ENCODE measurements around the gene BCAT1.
"Not testable (repeated sequence)": the region's sequence is repeated elsewhere in the genome, so short reads cannot be mapped to it uniquely, and the experiment has no call there.

Gene BCAT1

DNA sequence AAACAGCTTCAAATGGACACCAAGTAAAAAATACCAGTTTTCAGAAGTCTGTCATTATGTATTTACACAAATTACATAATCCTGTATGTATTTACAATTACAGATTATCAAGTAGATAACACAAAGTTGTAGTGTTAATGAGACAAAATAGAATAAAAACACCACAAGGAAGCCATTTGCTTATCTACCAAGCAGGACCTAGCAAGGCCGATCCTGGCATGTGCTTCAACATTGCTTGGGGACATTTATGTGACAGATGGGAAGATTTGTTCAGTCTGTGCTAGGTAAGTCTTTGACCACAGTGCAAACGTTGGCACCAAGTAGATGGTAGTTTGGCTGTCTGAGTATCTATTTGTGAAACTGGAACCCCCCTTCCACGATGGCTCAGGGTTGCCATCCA lies 35.8 kb downstream of the BCAT1 start:
- FAIRE-seq (no peak), DNase-seq (ENCODE audit: insufficient read length, low spot score) (no peak)
- TF ChIP-seq CTCF (IDR thresholded peaks at IDR 0.05; ENCODE audit: insufficient read depth, missing control alignments): no peak

- no peak for TF ChIP-seq CTCF (IDR thresholded peaks at IDR 0.05; ENCODE audit: insufficient read depth, missing control alignments)
- FAIRE-seq: no peak
- DNase-seq (ENCODE audit: insufficient read length, low spot score): no peak
Measured at GRCh38 chr12:24911271-24911791, 37.6 kb downstream of the BCAT1 start.

DNA sequence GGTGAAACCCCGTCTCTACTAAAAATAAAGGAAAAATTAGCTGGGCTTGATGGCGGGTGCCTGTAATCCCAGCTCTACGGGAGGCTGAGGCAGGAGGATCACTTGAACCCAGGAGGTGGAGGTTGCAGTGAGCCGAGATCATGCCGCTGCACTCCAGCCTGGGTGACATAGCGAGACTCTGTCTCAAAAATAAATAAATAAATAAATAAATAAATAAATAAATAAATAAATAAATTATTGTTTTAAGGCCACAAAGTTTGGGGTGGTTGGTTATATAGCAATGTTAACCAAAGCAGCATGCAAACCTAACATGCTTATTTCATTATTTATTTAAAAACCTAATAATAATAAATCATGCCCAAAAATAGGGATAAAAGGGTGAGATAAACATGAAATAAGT lies 38.7 kb downstream of the BCAT1 start:
- not testable (repeated sequence) for DNase-seq (ENCODE audit: insufficient read length, low spot score); FAIRE-seq

DNA sequence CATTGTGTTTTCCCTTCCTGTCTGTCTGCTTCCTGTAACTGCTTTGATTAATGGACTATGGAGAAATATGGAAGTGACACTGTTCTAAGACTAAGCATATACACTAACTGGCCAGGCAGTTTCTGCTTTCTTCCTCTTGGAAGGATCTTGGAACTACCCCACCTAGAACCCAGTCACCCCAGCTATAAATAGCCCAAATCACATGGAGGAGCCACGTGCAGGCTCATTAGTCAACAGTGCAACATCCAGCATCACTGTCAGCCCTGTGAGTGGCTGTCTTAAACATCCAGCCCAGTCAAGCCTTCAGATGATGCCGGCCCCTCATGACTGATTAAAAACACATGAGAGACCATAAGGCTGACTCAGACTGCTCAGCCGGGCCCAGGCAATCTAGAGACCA lies 39.2 kb downstream of the BCAT1 start:
- DNase-seq (ENCODE audit: insufficient read length, low spot score) (no peak), FAIRE-seq (no peak)
- no peak for TF ChIP-seq CTCF (IDR thresholded peaks at IDR 0.05; ENCODE audit: insufficient read depth, missing control alignments)

- DNase-seq (ENCODE audit: insufficient read length, low spot score): no peak
- TF ChIP-seq CTCF (IDR thresholded peaks at IDR 0.05; ENCODE audit: insufficient read depth, missing control alignments): no peak
- no peak for FAIRE-seq
Measured at GRCh38 chr12:24907464-24907863, 41.4 kb downstream of the BCAT1 start.

DNA sequence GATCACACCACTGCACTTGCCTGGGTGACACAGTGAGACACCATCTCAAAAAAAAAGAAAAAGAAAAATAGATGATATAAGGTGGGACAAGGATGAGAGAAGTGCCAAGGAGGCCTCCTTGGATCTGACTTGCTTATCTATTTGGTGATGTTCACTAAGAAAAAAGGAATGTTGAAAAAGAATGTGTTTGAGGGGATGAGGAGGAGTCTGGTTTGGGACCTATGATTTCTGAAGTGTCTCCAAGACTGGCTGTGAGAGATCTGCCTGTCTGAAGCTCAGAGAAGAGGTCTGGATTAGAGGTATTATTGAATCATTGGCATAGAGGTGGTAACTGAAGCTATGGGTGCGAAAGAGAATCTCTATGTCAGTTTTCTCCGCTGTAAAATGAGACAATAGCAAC lies 42.8 kb downstream of the BCAT1 start:
- DNase-seq (ENCODE audit: insufficient read length, low spot score): no peak
- TF ChIP-seq CTCF (IDR thresholded peaks at IDR 0.05; ENCODE audit: insufficient read depth, missing control alignments): no peak
- FAIRE-seq: no peak

DNA sequence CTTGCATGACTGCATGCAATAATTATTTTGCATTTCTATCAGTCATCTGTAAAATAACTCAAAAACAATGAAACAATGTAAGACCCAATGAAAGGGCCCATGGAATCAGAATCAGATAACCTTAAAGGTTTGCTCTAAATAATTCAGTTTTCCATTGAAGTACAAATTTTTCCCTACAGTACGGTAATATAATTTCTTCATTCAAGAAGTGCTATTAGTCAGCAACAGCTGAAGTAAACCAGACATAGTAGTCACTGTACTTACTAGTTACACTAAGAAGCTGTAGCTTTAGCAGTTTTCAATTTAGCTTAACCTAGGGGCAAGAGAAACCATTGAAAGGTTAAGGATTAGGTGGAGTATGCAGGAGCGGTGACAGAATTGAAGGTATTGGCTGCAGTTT lies 43.5 kb downstream of the BCAT1 start:
- TF ChIP-seq CTCF (IDR thresholded peaks at IDR 0.05; ENCODE audit: insufficient read depth, missing control alignments): no peak
- FAIRE-seq: no peak
- DNase-seq (ENCODE audit: insufficient read length, low spot score): no peak

DNA sequence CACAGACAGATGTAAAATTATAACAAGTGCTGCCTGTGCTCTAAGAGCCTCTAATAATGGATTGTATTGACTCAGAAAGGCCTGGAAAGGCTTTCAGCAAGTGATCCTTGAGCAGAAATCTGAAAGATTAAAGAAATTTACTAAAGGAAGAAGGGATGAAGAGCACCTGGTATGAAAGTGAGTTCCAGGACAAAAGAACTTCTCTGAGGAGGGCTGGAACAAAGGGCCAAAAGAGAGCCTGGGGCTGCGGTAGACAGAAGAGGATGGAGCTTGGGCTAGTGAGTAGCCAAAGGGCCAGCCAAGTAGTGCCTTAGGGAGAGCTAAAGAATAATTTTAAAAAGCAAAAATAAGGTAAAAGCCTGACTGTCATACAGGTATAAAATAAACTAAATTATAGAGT lies 44.0 kb downstream of the BCAT1 start:
- FAIRE-seq (no peak), DNase-seq (ENCODE audit: insufficient read length, low spot score) (no peak)
- no peak for TF ChIP-seq CTCF (IDR thresholded peaks at IDR 0.05; ENCODE audit: insufficient read depth, missing control alignments)

Measured in D721Med (cell line).